Spleen (tissue), 7 donors: ENCODE data around the gene CHAD.

Experiments used
- POLR2AphosphoS5 ChIP-seq, 3 donors: sonication (generic); formaldehyde crosslinking; IDR thresholded peaks; one replicate each; pipeline ENCODE4 v1.5.1; 2017; ENCODE audit warnings: antibody characterized with exemption in 3 of 3
- TF ChIP-seq, protein P1 (sequence below), 11 experiments: fragments of 200-600 bp in 7 of 11; fragments of 450-650 bp in 4 of 11; sonication (generic) in 4 of 11; IDR thresholded peaks in 8 of 11; conservative IDR thresholded peaks in 3 of 11; 1 replicate in 7 of 11; 2 replicates in 4 of 11; pipeline versions ENCODE4 v1.4.0 to v1.8.0; 2016 to 2021; ENCODE audit warnings: antibody characterized with exemption in 11 of 11, inconsistent platforms in 4 of 11, mild to moderate bottlenecking in 1 of 11
- donor health status: DM: no; HTN: no; CAD: no; lungs with moderate emphysema.
- donor health status: DM: no; HTN: no; CAD: no.
- donor health status: DM: no; HTN: no; CAD: no.

DNA sequence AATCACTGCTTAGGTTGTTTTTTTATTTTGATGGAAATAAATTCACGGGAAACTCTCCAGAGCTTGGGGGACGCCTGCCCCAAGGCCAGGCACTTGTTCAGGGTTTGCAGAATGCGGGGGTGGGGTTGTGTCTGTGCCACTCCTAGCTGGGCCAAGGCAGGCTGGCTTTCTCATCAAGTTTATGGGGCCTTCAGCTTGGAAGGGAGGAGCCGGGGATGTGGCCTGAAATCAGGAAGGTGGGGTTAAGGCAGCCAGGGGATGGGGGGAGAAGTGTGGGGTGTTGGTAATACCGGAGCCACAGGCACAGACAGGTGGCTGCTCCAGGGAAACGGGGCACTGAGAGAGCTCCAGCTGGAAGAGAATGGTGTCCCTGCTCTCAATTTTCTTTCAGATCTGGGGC, 1.7 kb upstream of the CHAD start:
- no peak for TF ChIP-seq POLR2AphosphoS5 (IDR thresholded peaks at IDR 0.05)
- TF ChIP-seq, protein P1, sequence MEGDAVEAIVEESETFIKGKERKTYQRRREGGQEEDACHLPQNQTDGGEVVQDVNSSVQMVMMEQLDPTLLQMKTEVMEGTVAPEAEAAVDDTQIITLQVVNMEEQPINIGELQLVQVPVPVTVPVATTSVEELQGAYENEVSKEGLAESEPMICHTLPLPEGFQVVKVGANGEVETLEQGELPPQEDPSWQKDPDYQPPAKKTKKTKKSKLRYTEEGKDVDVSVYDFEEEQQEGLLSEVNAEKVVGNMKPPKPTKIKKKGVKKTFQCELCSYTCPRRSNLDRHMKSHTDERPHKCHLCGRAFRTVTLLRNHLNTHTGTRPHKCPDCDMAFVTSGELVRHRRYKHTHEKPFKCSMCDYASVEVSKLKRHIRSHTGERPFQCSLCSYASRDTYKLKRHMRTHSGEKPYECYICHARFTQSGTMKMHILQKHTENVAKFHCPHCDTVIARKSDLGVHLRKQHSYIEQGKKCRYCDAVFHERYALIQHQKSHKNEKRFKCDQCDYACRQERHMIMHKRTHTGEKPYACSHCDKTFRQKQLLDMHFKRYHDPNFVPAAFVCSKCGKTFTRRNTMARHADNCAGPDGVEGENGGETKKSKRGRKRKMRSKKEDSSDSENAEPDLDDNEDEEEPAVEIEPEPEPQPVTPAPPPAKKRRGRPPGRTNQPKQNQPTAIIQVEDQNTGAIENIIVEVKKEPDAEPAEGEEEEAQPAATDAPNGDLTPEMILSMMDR (IDR thresholded peaks at IDR 0.05 in 8 of 11, conservative IDR thresholded peaks at IDR 0.05 in 3 of 11): no peak
